Panc1 (cell line): ENCODE measurements around the gene NID1. TPM values are rescaled to one million over a fixed set of nuclear protein-coding genes. Genes with fewer than 3 reads are reported as not detected.

Experiments used
- ATAC-seq: fragments of 200-7000 bp; cut with Tn5 transposase; 2 replicates; pipeline ENCODE4 v1.9.1; 2020; ENCODE audit warnings: mild to moderate bottlenecking, moderate library complexity
- Bru-seq: library from RNA; stranded (reverse); fragments of 400-500 nt; gene quantifications from one replicate; lab custom pipeline; 2021; lab: Mats Ljungman, UMichigan
- BruChase-seq, 2 experiments: library from RNA; stranded (reverse); fragments of 400-500 nt; gene quantifications; one replicate each; lab custom pipeline; 2021; lab: Mats Ljungman, UMichigan
- BruUV-seq: library from RNA; stranded (reverse); fragments of 400-500 nt; replicated peaks from 2 replicates; lab custom pipeline; 2021; lab: Mats Ljungman, UMichigan
- CTCF ChIA-PET: fragments of 300-600 bp; sonication (Branson Sonifier 250); formaldehyde crosslinking; loops from one replicate; lab custom pipeline; 2022; ENCODE audit warnings: antibody characterized with exemption; lab: Charles Lee
- POLR2A ChIA-PET: fragments of 300-600 bp; sonication (Branson Sonifier 250); formaldehyde crosslinking; loops from one replicate; lab custom pipeline; 2022; ENCODE audit warnings: antibody characterized with exemption; lab: Charles Lee
- DNase-seq: peaks from one replicate; pipeline ENCODE4 v3.0.0-alpha.2; 2010; ENCODE audit warnings: low read depth, low spot score
- H3K27ac ChIP-seq: 2 replicates; pipeline ENCODE4 v1.5.1; 2011; ENCODE audit warnings: mild to moderate bottlenecking, low read length, inconsistent platforms
- H3K27me3 ChIP-seq: fragments of 200-500 bp; sonication (Bioruptor generic); 2 replicates; pipeline ENCODE4 v1.6.0; 2014; ENCODE audit warnings: low read length, inconsistent platforms; ENCODE audit not compliant: control insufficient read depth, insufficient read depth
- H3K36me3 ChIP-seq: fragments of 200-500 bp; sonication (Bioruptor generic); 2 replicates; pipeline ENCODE4 v1.5.1; 2014; ENCODE audit warnings: inconsistent platforms, mild to moderate bottlenecking, low read length, moderate library complexity; ENCODE audit not compliant: control insufficient read depth, insufficient read depth
- H3K4me1 ChIP-seq: 2 replicates; pipeline ENCODE4 v1.5.1; 2011; ENCODE audit warnings: inconsistent platforms, mild to moderate bottlenecking, low read length, moderate library complexity; ENCODE audit not compliant: control insufficient read depth, insufficient read depth
- H3K4me3 ChIP-seq, 2 experiments: 2 replicates each; pipeline ENCODE4 v1.5.1; 2011 to 2012; ENCODE audit warnings: low read depth in 2 of 2, low read length in 2 of 2, mild to moderate bottlenecking in 2 of 2, inconsistent platforms in 1 of 2, moderate library complexity in 1 of 2
- H3K9me3 ChIP-seq: fragments of 200-500 bp; sonication (Bioruptor generic); 2 replicates; pipeline ENCODE4 v1.5.1; 2014; ENCODE audit warnings: low read depth, mild to moderate bottlenecking, inconsistent platforms, low read length, moderate library complexity; ENCODE audit not compliant: control insufficient read depth, insufficient read depth
- POLR2AphosphoS5 ChIP-seq: IDR thresholded peaks from 2 replicates; pipeline ENCODE4 v1.6.1; 2012; ENCODE audit warnings: mild to moderate bottlenecking, low read depth, low read length, moderate library complexity
- SIN3A ChIP-seq: IDR thresholded peaks from 2 replicates; pipeline ENCODE4 v1.6.1; 2012; ENCODE audit warnings: low read depth, mild to moderate bottlenecking, low read length, moderate library complexity, borderline replicate concordance; ENCODE audit not compliant: insufficient read depth
- TCF7L2 ChIP-seq: IDR thresholded peaks from 2 replicates; pipeline ENCODE4 v1.6.1; 2011; ENCODE audit warnings: mild to moderate bottlenecking, low read depth, low read length, inconsistent platforms
- in situ Hi-C: cut with HindIII; loops from 2 replicates; pipeline ENCODE4 v1.10.0; 2016; ENCODE audit warnings: low sequenced_read_pairs, low pct_unique_long_range_greater_than_20kb
- intact Hi-C: fragments of 100-400 bp; cut with micrococcal nuclease; formaldehyde crosslinking; loops from one replicate; pipeline ENCODE4 v1.10.0; 2022; ENCODE audit not compliant: unreplicated experiment
- long read RNA-seq: library from polyadenylated mRNA; unstranded; transcript quantifications from one replicate; pipeline ENCODE4 v2.0.0, GENCODE V29; 2021; ENCODE audit not compliant: unreplicated experiment
- polyA plus RNA-seq: library from polyadenylated mRNA; unstranded; fragments of >200 nt; gene quantifications from one replicate; pipeline ENCODE4 v1.2.1, GENCODE V29; 2012; ENCODE audit warnings: missing spikeins; ENCODE audit not compliant: insufficient read length
- total RNA-seq: library from RNA; stranded (reverse); gene quantifications from one replicate; pipeline ENCODE4 v1.2.1, GENCODE V29; 2021; ENCODE audit not compliant: unreplicated experiment
- TF ChIP-seq, protein P1 (sequence below): fragments of 450-650 bp; IDR thresholded peaks from 2 replicates; pipeline ENCODE4 v1.5.1; 2017; ENCODE audit warnings: mild to moderate bottlenecking
- TF ChIP-seq, protein P2 (sequence below), 2 experiments: IDR thresholded peaks; 2 replicates each; pipeline ENCODE4 v1.6.1; 2011 to 2012; ENCODE audit warnings: low read depth in 2 of 2, control low read depth in 1 of 2, low read length in 1 of 2, mild to moderate bottlenecking in 1 of 2, moderate library complexity in 1 of 2; ENCODE audit not compliant: insufficient read depth in 1 of 2

The NID1 gene, protein sequence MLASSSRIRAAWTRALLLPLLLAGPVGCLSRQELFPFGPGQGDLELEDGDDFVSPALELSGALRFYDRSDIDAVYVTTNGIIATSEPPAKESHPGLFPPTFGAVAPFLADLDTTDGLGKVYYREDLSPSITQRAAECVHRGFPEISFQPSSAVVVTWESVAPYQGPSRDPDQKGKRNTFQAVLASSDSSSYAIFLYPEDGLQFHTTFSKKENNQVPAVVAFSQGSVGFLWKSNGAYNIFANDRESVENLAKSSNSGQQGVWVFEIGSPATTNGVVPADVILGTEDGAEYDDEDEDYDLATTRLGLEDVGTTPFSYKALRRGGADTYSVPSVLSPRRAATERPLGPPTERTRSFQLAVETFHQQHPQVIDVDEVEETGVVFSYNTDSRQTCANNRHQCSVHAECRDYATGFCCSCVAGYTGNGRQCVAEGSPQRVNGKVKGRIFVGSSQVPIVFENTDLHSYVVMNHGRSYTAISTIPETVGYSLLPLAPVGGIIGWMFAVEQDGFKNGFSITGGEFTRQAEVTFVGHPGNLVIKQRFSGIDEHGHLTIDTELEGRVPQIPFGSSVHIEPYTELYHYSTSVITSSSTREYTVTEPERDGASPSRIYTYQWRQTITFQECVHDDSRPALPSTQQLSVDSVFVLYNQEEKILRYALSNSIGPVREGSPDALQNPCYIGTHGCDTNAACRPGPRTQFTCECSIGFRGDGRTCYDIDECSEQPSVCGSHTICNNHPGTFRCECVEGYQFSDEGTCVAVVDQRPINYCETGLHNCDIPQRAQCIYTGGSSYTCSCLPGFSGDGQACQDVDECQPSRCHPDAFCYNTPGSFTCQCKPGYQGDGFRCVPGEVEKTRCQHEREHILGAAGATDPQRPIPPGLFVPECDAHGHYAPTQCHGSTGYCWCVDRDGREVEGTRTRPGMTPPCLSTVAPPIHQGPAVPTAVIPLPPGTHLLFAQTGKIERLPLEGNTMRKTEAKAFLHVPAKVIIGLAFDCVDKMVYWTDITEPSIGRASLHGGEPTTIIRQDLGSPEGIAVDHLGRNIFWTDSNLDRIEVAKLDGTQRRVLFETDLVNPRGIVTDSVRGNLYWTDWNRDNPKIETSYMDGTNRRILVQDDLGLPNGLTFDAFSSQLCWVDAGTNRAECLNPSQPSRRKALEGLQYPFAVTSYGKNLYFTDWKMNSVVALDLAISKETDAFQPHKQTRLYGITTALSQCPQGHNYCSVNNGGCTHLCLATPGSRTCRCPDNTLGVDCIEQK
- total RNA-seq: 89.3 TPM
- 83.4 TPM for polyA plus RNA-seq
- percentile 78 among the genes with signal in this experiment for Bru-seq, nascent RNA
- percentile 75 among the genes with signal in this experiment for BruChase-seq, experiment 1, labeled RNA remaining after a 2-hour chase
- percentile 86 among the genes with signal in this experiment for BruChase-seq, experiment 2, labeled RNA remaining after a 6-hour chase
- long read RNA-seq, full-length matches to known transcripts: 22 of 64 reads
- long read RNA-seq, partial matches to known transcripts: 18 of 64 reads
- long read RNA-seq, other reads (novel, unspliced or antisense): 24 of 64 reads

DNA sequence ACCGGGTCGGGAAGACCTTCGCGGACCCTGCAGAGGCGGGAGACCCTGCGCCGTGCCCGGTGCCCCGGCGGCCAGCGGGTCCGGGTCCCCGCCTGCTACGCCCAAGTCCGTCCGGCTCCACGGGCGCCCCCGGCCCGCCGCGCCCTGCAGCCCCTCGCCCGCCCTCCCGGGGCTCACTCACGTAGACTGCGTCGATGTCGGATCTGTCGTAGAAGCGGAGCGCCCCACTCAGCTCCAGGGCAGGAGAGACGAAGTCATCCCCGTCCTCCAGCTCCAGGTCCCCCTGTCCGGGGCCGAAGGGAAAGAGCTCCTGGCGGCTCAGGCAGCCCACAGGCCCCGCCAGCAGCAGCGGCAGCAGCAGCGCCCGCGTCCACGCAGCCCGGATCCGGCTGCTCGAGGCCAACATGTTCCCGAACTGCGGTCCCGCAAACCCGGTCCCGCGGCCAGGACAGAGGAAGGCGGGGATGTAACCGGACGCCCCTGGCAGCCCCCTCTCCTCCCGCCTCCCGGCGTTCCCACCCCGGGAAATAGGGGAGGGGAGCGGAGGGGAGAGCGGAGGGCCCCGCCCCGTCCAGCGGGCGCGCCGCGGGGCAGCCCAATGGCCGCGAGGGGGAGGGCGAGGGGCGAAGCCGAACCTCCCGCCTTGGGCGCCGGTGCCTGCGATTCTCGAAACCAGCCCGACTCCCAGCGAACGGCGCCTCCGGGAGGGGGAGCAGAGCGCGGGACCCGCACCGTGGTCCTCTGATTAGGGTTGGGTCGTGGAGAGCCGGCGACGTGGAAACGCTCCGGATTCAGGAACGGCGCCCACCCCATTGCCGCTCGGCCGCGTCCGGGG is at the start of gene NID1:
Gene NID1 (minus strand): TSS at position 417 of the 835 bp plus-strand sequence. CDS start 11 bp downstream, at position 406.
- TF ChIP-seq, protein P1, sequence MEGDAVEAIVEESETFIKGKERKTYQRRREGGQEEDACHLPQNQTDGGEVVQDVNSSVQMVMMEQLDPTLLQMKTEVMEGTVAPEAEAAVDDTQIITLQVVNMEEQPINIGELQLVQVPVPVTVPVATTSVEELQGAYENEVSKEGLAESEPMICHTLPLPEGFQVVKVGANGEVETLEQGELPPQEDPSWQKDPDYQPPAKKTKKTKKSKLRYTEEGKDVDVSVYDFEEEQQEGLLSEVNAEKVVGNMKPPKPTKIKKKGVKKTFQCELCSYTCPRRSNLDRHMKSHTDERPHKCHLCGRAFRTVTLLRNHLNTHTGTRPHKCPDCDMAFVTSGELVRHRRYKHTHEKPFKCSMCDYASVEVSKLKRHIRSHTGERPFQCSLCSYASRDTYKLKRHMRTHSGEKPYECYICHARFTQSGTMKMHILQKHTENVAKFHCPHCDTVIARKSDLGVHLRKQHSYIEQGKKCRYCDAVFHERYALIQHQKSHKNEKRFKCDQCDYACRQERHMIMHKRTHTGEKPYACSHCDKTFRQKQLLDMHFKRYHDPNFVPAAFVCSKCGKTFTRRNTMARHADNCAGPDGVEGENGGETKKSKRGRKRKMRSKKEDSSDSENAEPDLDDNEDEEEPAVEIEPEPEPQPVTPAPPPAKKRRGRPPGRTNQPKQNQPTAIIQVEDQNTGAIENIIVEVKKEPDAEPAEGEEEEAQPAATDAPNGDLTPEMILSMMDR: peak; percentile 38; the same call in 1 of the 2 replicates
- TF ChIP-seq TCF7L2: no peak
- Histone ChIP-seq H3K27ac (peak within 1 kb of the TSS; percentile 79), H3K27me3 (no peaks in the 10 kb centered on the region), H3K36me3 (no peaks in the 10 kb centered on the region), H3K9me3 (no peaks in the 10 kb centered on the region), H3K4me1 (peaks cover 9% of the 10 kb centered on the region; the same call in 1 of the 2 replicates), H3K4me3 (peak within 1 kb of the TSS; percentile 81 to 83)
- DNase-seq (no peak), ATAC-seq (peak; percentile 87)
- no TSS peak for BruUV-seq
- intact Hi-C loops: no loop called here
- ChIA-PET CTCF (interaction anchor here (0.6 to 0.7 kb wide), 2 partner anchors 26 to 27 kb away, joined by 3 to 4 read pairs; no protein-coding TSS in a partner anchor), POLR2A (no interaction called here)
- in situ Hi-C loops: no loop called here

- ChIA-PET CTCF (no interaction called here), POLR2A (no interaction called here)
- intact Hi-C loops: no loop called here
- no peaks in the 10 kb centered on the region for H3K9me3 ChIP-seq
- in situ Hi-C loops: no loop called here
- no peak for DNase-seq
- BruUV-seq: no TSS peak
- H3K4me3 ChIP-seq: no peak overlapping the region
- H3K4me1 ChIP-seq: no peaks in the 10 kb centered on the region
- H3K36me3 ChIP-seq: no peaks in the 10 kb centered on the region
- no peak for TF ChIP-seq TCF7L2
- no peak for TF ChIP-seq SIN3A
- TF ChIP-seq, protein P2, sequence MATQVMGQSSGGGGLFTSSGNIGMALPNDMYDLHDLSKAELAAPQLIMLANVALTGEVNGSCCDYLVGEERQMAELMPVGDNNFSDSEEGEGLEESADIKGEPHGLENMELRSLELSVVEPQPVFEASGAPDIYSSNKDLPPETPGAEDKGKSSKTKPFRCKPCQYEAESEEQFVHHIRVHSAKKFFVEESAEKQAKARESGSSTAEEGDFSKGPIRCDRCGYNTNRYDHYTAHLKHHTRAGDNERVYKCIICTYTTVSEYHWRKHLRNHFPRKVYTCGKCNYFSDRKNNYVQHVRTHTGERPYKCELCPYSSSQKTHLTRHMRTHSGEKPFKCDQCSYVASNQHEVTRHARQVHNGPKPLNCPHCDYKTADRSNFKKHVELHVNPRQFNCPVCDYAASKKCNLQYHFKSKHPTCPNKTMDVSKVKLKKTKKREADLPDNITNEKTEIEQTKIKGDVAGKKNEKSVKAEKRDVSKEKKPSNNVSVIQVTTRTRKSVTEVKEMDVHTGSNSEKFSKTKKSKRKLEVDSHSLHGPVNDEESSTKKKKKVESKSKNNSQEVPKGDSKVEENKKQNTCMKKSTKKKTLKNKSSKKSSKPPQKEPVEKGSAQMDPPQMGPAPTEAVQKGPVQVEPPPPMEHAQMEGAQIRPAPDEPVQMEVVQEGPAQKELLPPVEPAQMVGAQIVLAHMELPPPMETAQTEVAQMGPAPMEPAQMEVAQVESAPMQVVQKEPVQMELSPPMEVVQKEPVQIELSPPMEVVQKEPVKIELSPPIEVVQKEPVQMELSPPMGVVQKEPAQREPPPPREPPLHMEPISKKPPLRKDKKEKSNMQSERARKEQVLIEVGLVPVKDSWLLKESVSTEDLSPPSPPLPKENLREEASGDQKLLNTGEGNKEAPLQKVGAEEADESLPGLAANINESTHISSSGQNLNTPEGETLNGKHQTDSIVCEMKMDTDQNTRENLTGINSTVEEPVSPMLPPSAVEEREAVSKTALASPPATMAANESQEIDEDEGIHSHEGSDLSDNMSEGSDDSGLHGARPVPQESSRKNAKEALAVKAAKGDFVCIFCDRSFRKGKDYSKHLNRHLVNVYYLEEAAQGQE (IDR thresholded peaks at IDR 0.05; ENCODE audit: insufficient read depth in 1 of 2, low read depth in 2 of 2, low read length in 1 of 2): no peak
- TF ChIP-seq, protein P1: no peak
- no peak for TF ChIP-seq POLR2AphosphoS5
- H3K27ac ChIP-seq: no peak overlapping the region
- no peak for ATAC-seq
- no peaks in the 10 kb centered on the region for H3K27me3 ChIP-seq
These were observed 49.3 kb upstream of the NID1 start for GRCh38 chr1:236114076-236114747.
